ENCODE data around the gene BMP10.

Gene BMP10

GRCh38 chr2:68855550-68855949 lies 15.6 kb downstream of the BMP10 start:
- intact Hi-C loops (cut with DNase I) = no loop called here
- DNase-seq = no peak

GRCh38 chr2:68854476-68854875 lies 16.7 kb downstream of the BMP10 start:
- DNase-seq = no peak
- intact Hi-C loops (cut with DNase I) = no loop called here

GRCh38 chr2:68853915-68854314 lies 17.3 kb downstream of the BMP10 start:
- intact Hi-C loops (cut with DNase I) = no loop called here
- DNase-seq = no peak

- intact Hi-C loops (cut with DNase I) = no loop called here
- DNase-seq = no peak
These were observed 18.2 kb downstream of the BMP10 start for GRCh38 chr2:68853035-68853434.

- DNase-seq = no peak
- intact Hi-C loops (cut with DNase I) = no loop called here
These were observed 20.7 kb downstream of the BMP10 start for GRCh38 chr2:68850524-68850923.

- intact Hi-C loops (cut with DNase I) = no loop called here
- no peak for DNase-seq
These were observed 21.6 kb downstream of the BMP10 start for GRCh38 chr2:68849579-68850030.

GRCh38 chr2:68847751-68848150 lies 23.4 kb downstream of the BMP10 start:
- DNase-seq = no peak
- intact Hi-C loops (cut with DNase I) = no loop called here

GRCh38 chr2:68846091-68846490 lies 25.1 kb downstream of the BMP10 start:
- no peak for DNase-seq
- intact Hi-C loops (cut with DNase I) = no loop called here

GRCh38 chr2:68845043-68845442 lies 26.2 kb downstream of the BMP10 start:
- DNase-seq = no peak
- intact Hi-C loops (cut with DNase I) = no loop called here

- no peak for DNase-seq
- intact Hi-C loops (cut with DNase I) = no loop called here
These were observed 31.9 kb downstream of the BMP10 start for GRCh38 chr2:68839260-68839833.

GRCh38 chr2:68838641-68839040 lies 32.6 kb downstream of the BMP10 start:
- no peak for DNase-seq
- intact Hi-C loops (cut with DNase I) = no loop called here

- intact Hi-C loops (cut with DNase I) = no loop called here
- no peak for DNase-seq
These were observed 33.3 kb downstream of the BMP10 start for GRCh38 chr2:68837861-68838341.

- intact Hi-C loops (cut with DNase I) = no loop called here
These were observed 33.9 kb downstream of the BMP10 start for GRCh38 chr2:68837164-68837860.

GRCh38 chr2:68835621-68836020 lies 35.6 kb downstream of the BMP10 start:
- DNase-seq = no peak

More at GRCh38 chr2:68837164-68837860, 33.9 kb downstream of the BMP10 start:
- peak in 2 of 10 donors; percentile 18 to 34 for DNase-seq

GRCh38 chr2:68834737-68835376 lies 36.3 kb downstream of the BMP10 start:
- intact Hi-C loops (cut with DNase I) = no loop called here
- DNase-seq = no peak

More at GRCh38 chr2:68835621-68836020, 35.6 kb downstream of the BMP10 start:
- intact Hi-C loops (cut with DNase I) = no loop called here

GRCh38 chr2:68833162-68833561 lies 38.0 kb downstream of the BMP10 start:
- no peak for DNase-seq
- intact Hi-C loops (cut with DNase I) = no loop called here

- DNase-seq = peak in 2 of 10 donors; percentile 31 to 45
- intact Hi-C loops (cut with DNase I) = no loop called here
These were observed 38.8 kb downstream of the BMP10 start for GRCh38 chr2:68832233-68832869.

- no peak for DNase-seq
- intact Hi-C loops (cut with DNase I) = no loop called here
These were observed 39.4 kb downstream of the BMP10 start for GRCh38 chr2:68831686-68832232.

- DNase-seq = no peak
- intact Hi-C loops (cut with DNase I) = loop anchor here (5.0 kb wide), 1 partner anchor 77 kb away; no protein-coding TSS in a partner anchor
These were observed 41.4 kb downstream of the BMP10 start for GRCh38 chr2:68829749-68830148.

GRCh38 chr2:68828887-68829708 lies 42.1 kb downstream of the BMP10 start:
- intact Hi-C loops (cut with DNase I) = loop anchor here (5.0 kb wide), 1 partner anchor 77 kb away; no protein-coding TSS in a partner anchor
- DNase-seq = peak; percentile 65 to 97 (median 86)
